HEK293T (cell line): ENCODE results near the gene CNST.
"Not testable (repeated sequence)": the region's sequence is repeated elsewhere in the genome, so short reads cannot be mapped to it uniquely, and the experiment has no call there.

Source experiments
- CTCF ChIA-PET: fragments of 350-600 bp; formaldehyde crosslinking; extraction: SDS; loops from one replicate; lab custom pipeline; 2021; ENCODE audit warnings: antibody characterized with exemption, inconsistent platforms; lab: Yijun Ruan, JAX
- POLR2A ChIA-PET: fragments of 350-600 bp; formaldehyde crosslinking; extraction: SDS; loops from one replicate; lab custom pipeline; 2020; ENCODE audit warnings: antibody characterized with exemption, inconsistent platforms; lab: Yijun Ruan, JAX
- DNase-seq: peaks from one replicate; pipeline ENCODE4 v3.0.0; 2012; ENCODE audit warnings: mixed read lengths; ENCODE audit errors: extremely low spot score
- ARNT ChIP-seq: fragments of 450-650 bp; IDR thresholded peaks from 2 replicates; pipeline ENCODE4 v1.6.1; 2017; ENCODE audit warnings: mild to moderate bottlenecking
- BHLHE40 ChIP-seq: fragments of 450-650 bp; IDR thresholded peaks from 2 replicates; pipeline ENCODE4 v1.6.1; 2016; ENCODE audit warnings: mild to moderate bottlenecking, moderate library complexity, borderline replicate concordance
- CTBP1 ChIP-seq: fragments of 450-650 bp; IDR thresholded peaks from 2 replicates; pipeline ENCODE4 v1.6.1; 2016; ENCODE audit warnings: borderline replicate concordance
- ELF4 ChIP-seq: fragments of 450-650 bp; IDR thresholded peaks from 2 replicates; pipeline ENCODE4 v1.6.1; 2017; ENCODE audit warnings: antibody characterized with exemption
- FOXA1 ChIP-seq: fragments of 450-650 bp; IDR thresholded peaks from 2 replicates; pipeline ENCODE4 v1.6.1; 2016; ENCODE audit warnings: mild to moderate bottlenecking
- FOXK2 ChIP-seq: fragments of 450-650 bp; IDR thresholded peaks from 2 replicates; pipeline ENCODE4 v1.6.1; 2016; ENCODE audit warnings: mild to moderate bottlenecking
- FOXM1 ChIP-seq: fragments of 450-650 bp; IDR thresholded peaks from 2 replicates; pipeline ENCODE4 v1.6.1; 2017; ENCODE audit warnings: mild to moderate bottlenecking, borderline replicate concordance
- HDGF ChIP-seq: fragments of 450-650 bp; IDR thresholded peaks from 2 replicates; pipeline ENCODE4 v1.6.1; 2017; ENCODE audit warnings: antibody characterized with exemption, borderline replicate concordance
- L3MBTL2 ChIP-seq: fragments of 450-650 bp; conservative IDR thresholded peaks from 2 replicates; pipeline ENCODE4 v1.6.1; 2016; ENCODE audit warnings: mild to moderate bottlenecking
- LEF1 ChIP-seq: fragments of 450-650 bp; IDR thresholded peaks from 2 replicates; pipeline ENCODE4 v1.6.1; 2017; ENCODE audit warnings: mild to moderate bottlenecking, borderline replicate concordance
- NFRKB ChIP-seq: fragments of 450-650 bp; IDR thresholded peaks from 2 replicates; pipeline ENCODE4 v1.6.1; 2016; ENCODE audit warnings: mild to moderate bottlenecking, moderate library complexity
- PKNOX1 ChIP-seq: fragments of 450-650 bp; IDR thresholded peaks from 2 replicates; pipeline ENCODE4 v1.6.1; 2016
- SP1 ChIP-seq: fragments of 450-650 bp; IDR thresholded peaks from 2 replicates; pipeline ENCODE4 v1.6.1; 2017
- SUZ12 ChIP-seq: fragments of 450-650 bp; IDR thresholded peaks from 2 replicates; pipeline ENCODE4 v1.6.1; 2016; ENCODE audit warnings: mild to moderate bottlenecking
- TARDBP ChIP-seq: fragments of 450-650 bp; IDR thresholded peaks from 2 replicates; pipeline ENCODE4 v1.6.1; 2016
- ZNF384 ChIP-seq: fragments of 450-650 bp; IDR thresholded peaks from 2 replicates; pipeline ENCODE4 v1.6.1; 2016

Gene CNST

GRCh38 chr1:246549665-246550064 lies 16.6 kb upstream of the CNST start:
- POLR2A ChIA-PET: no interaction called here

GRCh38 chr1:246550402-246550801 lies 15.9 kb upstream of the CNST start:
- TF ChIP-seq FOXM1 (no peak), SUZ12 (no peak), L3MBTL2 (no peak), TARDBP (no peak), FOXA1 (no peak), PKNOX1 (no peak), ARNT (no peak), CTBP1 (no peak), LEF1 (no peak), SP1 (no peak), ZNF384 (no peak), FOXK2 (no peak), NFRKB (no peak), HDGF (no peak), BHLHE40 (no peak), ELF4 (no peak)
- POLR2A ChIA-PET: no interaction called here
- DNase-seq: no peak
- CTCF ChIA-PET: interaction anchor here (0.6 kb wide), 1 partner anchor 1440 kb away, joined by 3 read pairs; no protein-coding TSS in a partner anchor

More at GRCh38 chr1:246549665-246550064, 16.6 kb upstream of the CNST start:
- CTCF ChIA-PET: no interaction called here
- DNase-seq: no peak
- no peak for TF ChIP-seq L3MBTL2
- no peak for TF ChIP-seq FOXA1
- no peak for TF ChIP-seq FOXM1
- TF ChIP-seq SP1: no peak
- TF ChIP-seq CTBP1: no peak
- TF ChIP-seq ARNT: no peak
- no peak for TF ChIP-seq HDGF
- TF ChIP-seq TARDBP: no peak
- TF ChIP-seq ZNF384: no peak
- no peak for TF ChIP-seq PKNOX1
- TF ChIP-seq LEF1: no peak
- no peak for TF ChIP-seq SUZ12
- TF ChIP-seq BHLHE40: no peak
- no peak for TF ChIP-seq FOXK2
- TF ChIP-seq ELF4: no peak
- TF ChIP-seq NFRKB: no peak

DNA sequence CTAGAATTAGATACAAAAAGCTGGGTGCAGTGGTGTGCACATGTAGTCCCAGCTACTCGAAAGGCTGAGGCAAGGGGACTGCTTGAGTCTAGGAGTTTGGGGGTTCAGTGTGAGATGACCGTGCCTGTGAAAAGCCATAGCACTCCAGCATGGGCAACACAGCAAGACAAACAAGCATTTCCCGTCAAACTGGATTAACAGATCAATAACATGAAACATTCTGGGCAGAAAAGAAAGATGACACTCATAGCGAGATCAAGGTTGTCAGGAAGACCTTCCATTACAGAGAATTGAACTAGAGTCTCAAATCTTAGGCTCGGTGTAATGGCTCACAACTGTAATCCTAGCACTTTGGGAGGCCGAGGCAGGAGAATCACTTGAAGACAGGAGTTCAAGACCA lies 14.1 kb upstream of the CNST start:
- CTCF ChIA-PET: no interaction called here

DNA sequence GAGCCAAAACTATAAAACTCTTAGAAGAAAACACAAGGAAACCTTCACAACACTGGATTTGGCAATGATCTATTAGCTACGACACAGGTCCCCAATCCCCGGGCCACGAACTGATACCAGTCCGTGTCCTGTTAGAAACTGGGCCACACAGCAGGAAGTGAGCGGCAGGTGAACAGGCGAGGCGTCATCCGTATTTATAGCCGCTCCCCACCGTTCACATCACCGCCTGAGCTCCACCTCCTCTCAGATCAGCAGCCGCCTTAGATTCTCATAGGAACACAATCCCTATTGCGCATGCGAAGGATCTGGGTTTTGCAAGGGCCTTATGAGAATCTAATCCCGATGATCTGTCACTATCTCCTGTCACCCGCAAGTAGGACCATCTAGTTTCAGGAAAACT lies 12.1 kb upstream of the CNST start:
- no peak for DNase-seq
- ChIA-PET POLR2A (no interaction called here), CTCF (no interaction called here)
- TF ChIP-seq FOXA1 (no peak), ZNF384 (no peak)

More for the DNA sequence above, 14.1 kb upstream of the CNST start:
- TF ChIP-seq TARDBP: no peak
- TF ChIP-seq SUZ12: no peak
- TF ChIP-seq CTBP1: no peak
- no peak for TF ChIP-seq SP1
- TF ChIP-seq FOXK2: no peak
- no peak for TF ChIP-seq NFRKB
- no peak for TF ChIP-seq HDGF
- no peak for TF ChIP-seq BHLHE40
- no peak for TF ChIP-seq ARNT
- no peak for TF ChIP-seq ELF4
- TF ChIP-seq L3MBTL2: no peak
- no peak for TF ChIP-seq FOXM1
- no peak for TF ChIP-seq FOXA1
- no peak for TF ChIP-seq ZNF384
- POLR2A ChIA-PET: no interaction called here
- DNase-seq: no peak

- POLR2A ChIA-PET: no interaction called here
- DNase-seq: no peak
- CTCF ChIA-PET: interaction anchor here (0.6 kb wide), 1 partner anchor 574 kb away, joined by 3 read pairs; no protein-coding TSS in a partner anchor
- TF ChIP-seq L3MBTL2: no peak
- TF ChIP-seq FOXM1: no peak
- no peak for TF ChIP-seq HDGF
- TF ChIP-seq FOXK2: no peak
- no peak for TF ChIP-seq LEF1
- TF ChIP-seq FOXA1: no peak
- TF ChIP-seq ARNT: no peak
- TF ChIP-seq SP1: no peak
- TF ChIP-seq BHLHE40: no peak
Observed at GRCh38 chr1:246558041-246558440, 8.2 kb upstream of the CNST start.

GRCh38 chr1:246559310-246559709 lies 6.9 kb upstream of the CNST start:
- ChIA-PET POLR2A (no interaction called here), CTCF (no interaction called here)
- TF ChIP-seq CTBP1: no peak
- no peak for TF ChIP-seq SP1
- no peak for TF ChIP-seq FOXA1
- no peak for TF ChIP-seq HDGF
- no peak for TF ChIP-seq TARDBP
- TF ChIP-seq SUZ12: no peak
- TF ChIP-seq ZNF384: no peak
- TF ChIP-seq NFRKB: no peak
- TF ChIP-seq LEF1: no peak
- no peak for TF ChIP-seq FOXM1
- TF ChIP-seq BHLHE40: no peak
- TF ChIP-seq ARNT: no peak
- TF ChIP-seq FOXK2: no peak
- no peak for DNase-seq

DNA sequence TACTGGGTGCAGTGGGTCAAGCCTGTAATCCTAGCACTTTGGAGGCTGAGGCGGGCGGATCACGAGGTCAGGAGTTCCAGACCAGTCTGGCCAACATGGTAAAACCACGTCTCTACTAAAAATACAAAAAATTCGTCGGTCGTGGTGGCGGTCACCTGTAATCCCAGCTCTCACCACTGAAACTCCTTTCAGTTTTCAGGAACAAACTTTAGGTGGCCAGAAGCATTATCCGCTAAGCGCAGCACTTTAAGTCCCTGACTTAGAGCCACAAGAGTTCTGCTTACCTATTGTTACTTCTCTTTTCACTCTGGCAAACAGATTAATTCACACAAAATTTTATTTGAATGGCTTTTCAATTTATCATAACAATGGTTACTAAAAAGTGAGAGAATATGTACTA lies 5.4 kb upstream of the CNST start:
- POLR2A ChIA-PET, CTCF ChIA-PET, DNase-seq: not testable (repeated sequence)
